ENCODE measurements around the gene ABHD15.

ABHD15 gene

GRCh38 chr17:29581583-29582253 lies 14.9 kb upstream of the ABHD15 start:
- no peak for DNase-seq

GRCh38 chr17:29579866-29580771 lies 13.3 kb upstream of the ABHD15 start:
- DNase-seq: peak; percentile 93

GRCh38 chr17:29578626-29579485 lies 12.0 kb upstream of the ABHD15 start:
- no peak for DNase-seq

GRCh38 chr17:29577385-29578211 lies 10.8 kb upstream of the ABHD15 start:
- no peak for DNase-seq

GRCh38 chr17:29577001-29577370 lies 10.1 kb upstream of the ABHD15 start:
- DNase-seq: no peak

GRCh38 chr17:29576214-29577000 lies 9.6 kb upstream of the ABHD15 start:
- no peak for DNase-seq

- no peak for DNase-seq
Measured at GRCh38 chr17:29575511-29576213, 8.8 kb upstream of the ABHD15 start.

GRCh38 chr17:29574732-29575510 lies 8.1 kb upstream of the ABHD15 start:
- no peak for DNase-seq

GRCh38 chr17:29573871-29574731 lies 7.3 kb upstream of the ABHD15 start:
- DNase-seq: no peak

GRCh38 chr17:29573558-29573869 lies 6.7 kb upstream of the ABHD15 start:
- no peak for DNase-seq

- DNase-seq: peak; percentile 74
Measured at GRCh38 chr17:29572691-29573557, 6.1 kb upstream of the ABHD15 start.

- no peak for DNase-seq
Measured at GRCh38 chr17:29571883-29572681, 5.2 kb upstream of the ABHD15 start.

GRCh38 chr17:29571486-29571882 lies 4.6 kb upstream of the ABHD15 start:
- DNase-seq: peak; percentile 12

- DNase-seq: peak; percentile 19
Measured at GRCh38 chr17:29570521-29570920, 3.7 kb upstream of the ABHD15 start.

GRCh38 chr17:29569245-29569950 lies 2.6 kb upstream of the ABHD15 start:
- peak; percentile 34 for DNase-seq
